SHP77 (cell line): ENCODE measurements around the gene SLC9A9.

Experiments used
- DNase-seq, 2 experiments: peaks; one replicate each; lab custom pipeline; 2025; lab: John Stamatoyannopoulos, UW

SLC9A9 gene

GRCh38 chr3:143416229-143416628, 432.0 kb downstream of the SLC9A9 start:
- DNase-seq = no peak

DNA sequence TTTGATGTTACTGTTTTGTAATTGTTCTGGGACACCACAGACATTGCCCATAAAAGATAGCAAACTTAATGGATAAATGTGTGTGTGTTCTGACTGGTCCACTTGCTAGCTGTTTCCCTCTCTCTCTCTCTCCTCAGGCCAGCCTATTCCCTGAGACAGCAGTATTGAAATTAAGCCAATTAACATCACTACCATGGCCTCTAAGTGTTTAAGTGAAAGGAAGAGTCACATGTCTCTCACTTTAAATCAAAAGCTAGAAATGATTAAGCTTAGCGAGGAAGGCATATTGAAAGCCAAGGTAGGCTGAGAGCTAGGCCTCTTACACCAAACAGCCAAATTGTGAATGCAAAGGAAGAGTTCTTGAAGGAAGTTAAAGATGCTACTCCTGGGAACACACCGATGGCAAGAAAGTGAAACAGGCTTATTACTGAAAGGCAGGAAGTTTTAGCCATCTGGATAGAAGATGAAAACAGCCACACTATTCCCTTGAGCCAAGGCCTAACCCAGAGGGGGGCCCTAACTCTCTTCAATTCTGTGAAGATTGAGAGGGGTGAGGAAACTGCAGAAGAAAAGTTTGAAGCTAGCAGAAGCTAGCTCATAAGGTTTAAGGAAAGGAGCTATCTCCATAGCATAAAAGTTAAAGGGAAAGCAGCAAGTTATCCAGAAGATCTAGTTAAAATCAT, 433.6 kb downstream of the SLC9A9 start:
- no peak for DNase-seq

DNA sequence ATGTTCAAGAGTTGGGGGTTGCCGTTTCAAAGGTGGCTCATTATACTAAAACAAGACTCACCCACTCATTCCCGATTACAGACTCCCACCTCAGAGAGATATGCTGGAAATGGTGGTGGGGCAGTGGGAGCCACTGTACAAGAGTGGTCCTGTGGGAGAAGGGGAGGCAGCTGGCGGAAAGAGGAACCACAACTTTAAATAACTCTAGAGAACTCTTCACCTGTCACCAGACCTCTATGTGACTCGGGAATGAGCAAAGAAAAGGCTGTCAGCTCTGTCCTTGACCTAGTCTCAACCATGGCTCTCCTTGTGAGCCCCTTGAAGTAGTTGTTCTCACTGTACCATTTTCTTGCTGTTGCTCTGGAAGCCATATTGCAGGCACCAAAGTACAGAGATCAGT, 434.9 kb downstream of the SLC9A9 start:
- DNase-seq = no peak

- DNase-seq = no peak
These were observed 436.2 kb downstream of the SLC9A9 start for GRCh38 chr3:143412084-143412483.

DNA sequence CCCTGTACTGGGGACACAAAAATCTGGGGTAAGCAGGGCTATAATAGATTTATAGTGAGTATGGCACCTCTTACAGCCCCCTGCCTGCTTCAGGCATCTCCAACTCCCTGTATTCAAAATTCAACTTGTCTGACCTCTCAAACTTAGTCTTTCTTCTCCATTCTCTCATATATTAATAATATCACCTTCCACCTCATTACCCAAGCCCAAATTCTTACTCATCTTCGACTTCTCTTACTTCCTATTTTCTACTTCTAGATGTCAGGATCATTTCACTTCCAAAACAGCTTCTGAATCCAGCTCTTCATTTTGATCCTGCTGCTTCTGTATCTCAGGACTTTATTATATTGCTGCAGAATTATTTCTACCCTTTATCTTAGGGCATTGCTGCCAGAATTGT, 438.0 kb downstream of the SLC9A9 start:
- no peak for DNase-seq

GRCh38 chr3:143408771-143409170, 439.5 kb downstream of the SLC9A9 start:
- no peak for DNase-seq

DNA sequence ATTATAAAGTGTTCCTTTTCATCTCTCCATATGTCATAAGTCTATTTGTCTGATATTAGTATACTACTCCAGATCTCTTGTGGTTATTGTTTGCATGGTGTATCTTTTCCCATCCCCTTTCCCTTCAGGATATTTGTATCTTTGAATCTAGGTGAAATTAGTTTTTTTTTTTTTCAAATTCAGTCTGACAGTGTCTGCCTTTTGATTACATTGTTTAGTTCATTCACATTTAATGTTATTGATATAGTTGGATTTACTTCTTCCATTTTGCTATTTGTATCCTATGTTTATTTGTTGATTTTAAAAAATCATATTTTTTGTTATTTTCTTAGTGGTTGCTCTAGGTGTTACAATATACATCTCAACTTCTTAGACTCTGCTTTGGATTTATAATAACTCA, 445.7 kb downstream of the SLC9A9 start:
- DNase-seq = no peak

- DNase-seq = no peak
These were observed 451.5 kb downstream of the SLC9A9 start for GRCh38 chr3:143396790-143397189.

DNA sequence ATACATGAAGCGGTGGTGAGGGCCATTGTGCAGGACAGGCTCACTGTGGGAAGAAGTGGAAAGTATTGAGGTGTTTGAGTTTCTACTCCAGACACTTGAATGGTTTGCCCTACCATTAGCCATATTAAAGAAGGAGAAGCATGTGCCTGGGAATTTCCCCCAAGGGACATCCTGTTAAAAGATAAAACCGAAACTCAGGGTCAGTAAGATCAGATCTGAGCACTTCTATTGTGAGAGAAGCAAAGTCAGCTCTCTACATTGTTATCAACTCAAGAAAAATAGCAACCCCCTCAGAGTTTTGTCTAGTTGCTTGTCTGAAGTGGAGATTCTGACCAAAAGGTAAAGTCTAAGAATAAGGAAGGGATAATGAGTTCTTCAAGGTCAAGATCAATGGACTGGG, 458.9 kb downstream of the SLC9A9 start:
- DNase-seq = no peak

DNA sequence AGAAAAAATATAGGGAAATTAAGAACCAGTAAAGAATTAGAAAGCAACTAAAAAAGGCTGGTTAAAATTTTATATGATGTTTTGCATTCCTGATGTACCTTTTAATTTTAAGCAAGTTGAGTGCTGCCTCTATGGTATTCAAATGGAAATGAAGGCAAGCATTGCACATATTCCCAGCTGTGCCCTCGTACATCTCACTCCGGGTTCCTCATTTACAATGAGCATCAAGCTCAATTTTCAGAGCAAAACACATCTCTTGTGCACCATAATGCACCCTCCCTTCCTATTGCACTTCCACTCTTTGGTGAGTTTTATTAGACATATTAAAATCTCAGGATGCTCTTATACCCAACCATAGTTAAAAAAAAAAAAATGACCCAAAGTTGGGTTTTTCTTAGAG, 460.8 kb downstream of the SLC9A9 start:
- DNase-seq = no peak

GRCh38 chr3:143384076-143384475, 464.2 kb downstream of the SLC9A9 start:
- no peak for DNase-seq

- no peak for DNase-seq
These were observed 464.8 kb downstream of the SLC9A9 start for GRCh38 chr3:143383421-143383820.

DNA sequence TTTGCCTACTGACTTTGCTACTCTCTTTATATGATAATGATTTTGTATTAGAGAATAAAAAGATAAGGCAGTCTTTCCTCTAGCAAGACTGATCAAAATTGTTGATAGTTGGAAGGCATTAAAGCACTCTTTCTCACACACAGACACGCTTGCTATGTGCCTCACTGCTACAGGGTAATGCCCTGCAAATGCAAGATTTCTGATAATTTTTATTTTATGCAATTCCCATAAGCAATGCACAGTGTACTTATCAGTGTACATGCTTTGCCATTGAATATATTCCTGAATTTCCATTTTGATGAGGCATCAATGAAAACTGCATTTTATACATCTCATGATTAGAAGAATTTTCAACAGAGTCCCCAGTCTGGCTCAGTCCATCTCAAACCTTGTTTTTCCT, 465.5 kb downstream of the SLC9A9 start:
- DNase-seq = no peak

- no peak for DNase-seq
These were observed 467.8 kb downstream of the SLC9A9 start for GRCh38 chr3:143380449-143380848.

DNA sequence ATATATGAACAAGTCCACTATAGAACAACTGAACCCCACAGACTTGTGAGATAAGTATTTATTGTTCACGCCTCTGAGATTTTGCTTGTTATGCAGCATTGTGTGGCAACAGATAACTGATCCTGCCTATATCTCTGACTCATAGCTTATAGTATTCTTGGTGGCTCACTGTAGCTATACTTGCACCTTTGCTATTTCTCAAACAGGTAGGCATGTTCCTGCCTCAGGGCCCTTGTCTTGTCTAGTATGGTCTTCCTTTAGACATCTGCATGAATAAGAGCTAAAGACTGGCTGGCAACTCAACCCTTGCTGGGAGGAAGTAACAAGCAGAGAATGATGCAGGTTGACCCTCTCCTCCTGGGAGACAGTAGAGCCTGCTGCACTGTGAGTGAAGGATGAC, 472.6 kb downstream of the SLC9A9 start:
- DNase-seq = no peak

DNA sequence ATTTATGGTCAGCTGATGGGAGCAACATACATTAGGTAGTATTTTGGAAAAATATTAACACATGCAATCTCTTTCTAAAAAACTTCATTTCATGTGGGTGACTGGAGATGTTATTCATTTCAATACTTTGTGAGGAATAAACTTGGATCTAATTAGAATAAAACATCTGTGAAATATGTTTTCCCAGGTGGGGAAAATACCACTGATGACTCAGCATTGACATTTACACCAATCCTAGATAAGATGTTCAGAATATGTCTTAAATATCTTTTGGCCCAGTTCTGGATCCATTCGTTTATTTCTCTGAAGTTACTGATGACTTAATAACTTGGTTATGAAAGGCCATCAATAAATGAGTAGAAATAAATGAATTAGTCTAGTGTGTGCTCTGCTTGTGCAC, 481.1 kb downstream of the SLC9A9 start:
- no peak for DNase-seq

- DNase-seq = no peak
These were observed 481.6 kb downstream of the SLC9A9 start for GRCh38 chr3:143366672-143367071.

GRCh38 chr3:143363949-143364348, 484.3 kb downstream of the SLC9A9 start:
- no peak for DNase-seq

DNA sequence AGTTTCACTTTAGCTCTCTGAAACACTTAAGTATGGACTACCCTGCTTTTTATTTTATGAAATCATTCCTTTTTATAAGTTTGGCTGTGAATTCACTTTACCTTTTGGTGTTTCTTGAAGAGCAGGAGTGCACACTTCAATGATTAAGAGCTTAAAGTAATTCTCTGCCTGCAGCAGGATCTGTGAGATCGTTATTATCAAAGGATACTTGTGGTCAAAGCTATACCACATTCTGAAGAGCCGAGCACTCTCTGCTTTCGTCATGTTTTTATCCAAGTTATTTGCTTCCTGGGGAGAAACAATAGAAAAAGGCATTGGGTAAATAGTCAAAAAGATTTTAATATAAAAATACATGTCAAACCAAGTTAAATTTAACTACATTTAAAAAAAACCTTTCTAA, 485.0 kb downstream of the SLC9A9 start:
- DNase-seq = no peak

DNA sequence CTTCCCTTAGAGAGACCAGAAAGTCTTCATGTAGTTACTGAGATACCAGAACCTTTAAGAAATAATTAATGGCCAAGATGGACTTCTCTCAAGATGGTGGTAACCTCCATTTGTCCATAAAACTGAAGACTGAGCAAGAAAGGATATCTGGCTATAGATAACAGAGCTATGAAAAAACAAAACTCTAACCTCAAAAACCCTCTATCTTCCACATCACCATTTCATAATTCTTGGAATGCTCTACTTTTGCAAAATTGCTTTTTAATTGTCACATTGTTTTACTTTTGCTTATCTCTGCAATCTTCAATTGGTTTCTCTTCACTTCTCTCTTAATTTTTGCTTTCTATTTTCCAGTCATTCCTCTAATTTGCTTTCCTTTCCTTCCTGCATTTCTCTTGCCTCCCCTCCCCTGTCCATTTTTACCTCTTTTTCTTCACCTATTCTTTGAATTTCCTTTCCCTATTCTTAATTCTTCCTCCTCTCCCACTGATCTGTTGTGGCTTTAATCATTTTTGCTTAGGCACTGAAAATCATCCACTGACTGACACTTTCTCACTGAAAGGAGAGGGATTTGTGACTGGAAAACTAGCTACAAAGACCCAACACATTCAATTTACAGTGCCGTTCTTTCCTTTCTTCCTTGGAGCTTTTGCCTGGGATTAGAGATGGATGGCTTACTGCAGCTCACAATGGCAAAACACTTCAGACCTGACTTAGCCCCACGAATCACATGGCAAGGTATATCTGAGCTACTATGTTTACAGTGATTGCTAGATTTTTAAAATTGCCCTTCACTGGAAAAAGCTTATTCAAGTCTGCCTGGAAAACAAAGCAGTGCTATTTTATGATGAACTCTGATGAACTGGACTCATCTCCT, 485.9 kb downstream of the SLC9A9 start:
- no peak for DNase-seq

- DNase-seq = no peak
These were observed 486.7 kb downstream of the SLC9A9 start for GRCh38 chr3:143361589-143361988.

GRCh38 chr3:143360244-143360643, 488.0 kb downstream of the SLC9A9 start:
- no peak for DNase-seq

- no peak for DNase-seq
These were observed 489.3 kb downstream of the SLC9A9 start for GRCh38 chr3:143358793-143359491.
